BE2C (cell line): ENCODE data around the gene ARMC9.
"Not testable (repeated sequence)": the region's sequence is repeated elsewhere in the genome, so short reads cannot be mapped to it uniquely, and the experiment has no call there.

ENCODE experiments used
- DNase-seq: peaks from one replicate; pipeline ENCODE4 v3.0.0-alpha.2; 2020
- H3K27me3 ChIP-seq: fragments of 250-450 bp; sonication (Bioruptor Pico); 2 replicates; pipeline ENCODE4 v1.5.1; 2020; ENCODE audit warnings: mild to moderate bottlenecking
- H3K36me3 ChIP-seq: fragments of 250-450 bp; sonication (Bioruptor Pico); 2 replicates; pipeline ENCODE4 v1.5.1; 2020; ENCODE audit warnings: mild to moderate bottlenecking
- H3K4me1 ChIP-seq: fragments of 250-450 bp; sonication (Bioruptor Pico); 2 replicates; pipeline ENCODE4 v1.5.1; 2020
- H3K4me3 ChIP-seq: 2 replicates; pipeline ENCODE4 v1.5.1; 2011; ENCODE audit warnings: low read depth, low read length
- H3K9me3 ChIP-seq: fragments of 250-450 bp; sonication (Bioruptor Pico); 2 replicates; pipeline ENCODE4 v1.5.1; 2020
- TF ChIP-seq, protein P1 (sequence below): IDR thresholded peaks from 2 replicates; pipeline ENCODE4 v1.5.1; 2012; ENCODE audit warnings: mild to moderate bottlenecking, low read depth, low read length

ARMC9 gene

GRCh38 chr2:231169488-231169887 is 28.9 kb upstream of the ARMC9 start:
- Histone ChIP-seq H3K4me3 (no peak overlapping the region), H3K4me1 (peaks cover 36% of the 10 kb centered on the region), H3K36me3 (peaks cover 59% of the 10 kb centered on the region), H3K9me3 (no peaks in the 10 kb centered on the region), H3K27me3 (no peaks in the 10 kb centered on the region)
- no peak for DNase-seq
- TF ChIP-seq, protein P1, sequence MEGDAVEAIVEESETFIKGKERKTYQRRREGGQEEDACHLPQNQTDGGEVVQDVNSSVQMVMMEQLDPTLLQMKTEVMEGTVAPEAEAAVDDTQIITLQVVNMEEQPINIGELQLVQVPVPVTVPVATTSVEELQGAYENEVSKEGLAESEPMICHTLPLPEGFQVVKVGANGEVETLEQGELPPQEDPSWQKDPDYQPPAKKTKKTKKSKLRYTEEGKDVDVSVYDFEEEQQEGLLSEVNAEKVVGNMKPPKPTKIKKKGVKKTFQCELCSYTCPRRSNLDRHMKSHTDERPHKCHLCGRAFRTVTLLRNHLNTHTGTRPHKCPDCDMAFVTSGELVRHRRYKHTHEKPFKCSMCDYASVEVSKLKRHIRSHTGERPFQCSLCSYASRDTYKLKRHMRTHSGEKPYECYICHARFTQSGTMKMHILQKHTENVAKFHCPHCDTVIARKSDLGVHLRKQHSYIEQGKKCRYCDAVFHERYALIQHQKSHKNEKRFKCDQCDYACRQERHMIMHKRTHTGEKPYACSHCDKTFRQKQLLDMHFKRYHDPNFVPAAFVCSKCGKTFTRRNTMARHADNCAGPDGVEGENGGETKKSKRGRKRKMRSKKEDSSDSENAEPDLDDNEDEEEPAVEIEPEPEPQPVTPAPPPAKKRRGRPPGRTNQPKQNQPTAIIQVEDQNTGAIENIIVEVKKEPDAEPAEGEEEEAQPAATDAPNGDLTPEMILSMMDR, result no peak

DNA sequence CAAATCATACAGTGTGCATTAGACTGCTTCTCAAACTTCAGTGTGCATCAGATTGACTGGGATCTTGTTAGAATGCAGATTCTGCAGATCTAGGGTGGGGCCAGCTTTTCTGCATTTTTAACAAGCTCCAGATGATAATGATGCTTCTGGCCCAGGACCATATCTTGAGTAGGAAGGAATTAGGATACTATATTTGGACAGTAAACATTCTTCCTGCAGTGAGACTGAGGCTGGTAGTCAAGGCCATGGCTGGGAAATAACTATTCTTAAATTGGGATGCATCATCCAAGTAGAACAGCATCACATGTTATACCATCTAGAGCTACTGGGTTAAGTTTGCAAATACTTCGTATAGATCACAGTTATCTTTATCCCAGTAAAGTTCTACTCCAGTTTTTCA is 28.4 kb upstream of the ARMC9 start:
- Histone ChIP-seq H3K36me3 (peaks cover 60% of the 10 kb centered on the region), H3K4me1 (peaks cover 37% of the 10 kb centered on the region), H3K4me3 (no peak overlapping the region), H3K27me3 (no peaks in the 10 kb centered on the region), H3K9me3 (no peaks in the 10 kb centered on the region)
- TF ChIP-seq, protein P1, result no peak
- no peak for DNase-seq

DNA sequence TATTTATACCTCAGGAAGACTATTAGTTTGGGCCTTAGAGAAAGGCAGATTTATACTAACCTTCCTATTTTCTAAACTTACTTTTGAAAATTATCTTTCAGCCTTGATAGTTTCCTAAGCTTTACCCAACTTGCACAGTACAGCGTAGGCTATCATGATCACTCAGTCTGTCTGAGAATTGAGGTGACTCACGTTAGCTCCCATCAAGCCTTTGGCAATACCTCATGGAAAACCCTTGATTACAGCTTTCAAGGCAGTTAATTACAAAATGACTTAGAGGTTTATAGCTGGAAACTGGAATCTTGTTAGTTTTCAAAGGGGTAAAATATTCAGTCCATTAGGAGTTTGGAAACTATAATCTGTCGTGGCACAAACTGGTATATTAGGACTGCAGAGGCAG is 26.4 kb upstream of the ARMC9 start:
- H3K4me3 ChIP-seq, result no peak overlapping the region
- peaks cover 37% of the 10 kb centered on the region for H3K4me1 ChIP-seq
- DNase-seq, result no peak
- TF ChIP-seq, protein P1, result no peak
- no peaks in the 10 kb centered on the region for H3K27me3 ChIP-seq
- peaks cover 58% of the 10 kb centered on the region for H3K36me3 ChIP-seq
- H3K9me3 ChIP-seq, result no peaks in the 10 kb centered on the region

- Histone ChIP-seq H3K36me3 (peaks cover 44% of the 10 kb centered on the region), H3K27me3 (no peaks in the 10 kb centered on the region), H3K4me3 (no peak overlapping the region), H3K4me1 (peaks cover 28% of the 10 kb centered on the region), H3K9me3 (no peaks in the 10 kb centered on the region; the same call in 1 of the 2 replicates)
- TF ChIP-seq, protein P1, result no peak
- no peak for DNase-seq
These were observed 24.2 kb upstream of the ARMC9 start for GRCh38 chr2:231174211-231174651.

DNA sequence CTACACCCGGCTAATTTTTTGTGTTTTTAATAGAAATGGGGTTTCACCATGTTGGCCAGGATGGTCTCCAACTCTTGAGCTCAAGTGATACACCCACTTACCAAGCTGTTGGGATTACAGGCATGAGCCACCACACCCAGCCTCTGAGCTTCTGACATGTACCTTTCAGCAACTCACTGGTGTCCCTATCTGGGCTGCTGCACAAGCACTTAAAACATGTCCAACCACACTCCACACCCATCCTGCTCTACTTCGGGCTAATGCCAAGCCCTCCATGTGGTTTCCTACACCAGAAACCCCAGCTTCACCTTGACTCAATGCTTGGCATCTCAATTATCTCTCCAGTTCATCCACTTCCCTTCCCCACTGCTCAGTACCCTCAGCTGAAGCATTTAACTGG is 22.4 kb upstream of the ARMC9 start:
- TF ChIP-seq, protein P1, result no peak
- Histone ChIP-seq H3K4me3 (no peak overlapping the region), H3K4me1 (peaks cover 20% of the 10 kb centered on the region), H3K36me3 (peaks cover 33% of the 10 kb centered on the region), H3K9me3 (no peaks in the 10 kb centered on the region; the same call in 1 of the 2 replicates), H3K27me3 (no peaks in the 10 kb centered on the region)
- no peak for DNase-seq

GRCh38 chr2:231177156-231178025 is 21.0 kb upstream of the ARMC9 start:
- Histone ChIP-seq H3K4me1 (peaks cover 25% of the 10 kb centered on the region), H3K36me3 (peaks cover 20% of the 10 kb centered on the region), H3K4me3 (no peak overlapping the region), H3K9me3 (no peaks in the 10 kb centered on the region; the same call in 1 of the 2 replicates), H3K27me3 (no peaks in the 10 kb centered on the region)
- TF ChIP-seq, protein P1, result no peak
- no peak for DNase-seq

- not testable (repeated sequence) for H3K4me3 ChIP-seq, H3K9me3 ChIP-seq, H3K27me3 ChIP-seq, DNase-seq
- H3K4me1 ChIP-seq, result peaks cover 28% of the 10 kb centered on the region
- peaks cover 15% of the 10 kb centered on the region for H3K36me3 ChIP-seq
These were observed 19.6 kb upstream of the ARMC9 start for GRCh38 chr2:231178805-231179204.
